CD4-positive, CD25-positive, alpha-beta regulatory T cell (primary cell): Measurements from ENCODE around the gene BTG2. TPM values are rescaled to one million over a fixed set of nuclear protein-coding genes. Genes with fewer than 3 reads are reported as not detected.

Experiments used
- ATAC-seq, 2 donors: fragments of 150-1000 bp; cut with Tn5 transposase; one replicate each; pipeline ENCODE4 v1.10.0; 2021; ENCODE audit warnings: low read depth in 2 of 2, moderate number of reproducible peaks in 2 of 2, moderate library complexity in 1 of 2
- DNase-seq, 3 donors: peaks; one replicate each; pipeline versions ENCODE4 v3.0.0 to v3.0.0-alpha.2; 2012 to 2022; ENCODE audit warnings: mixed read lengths in 1 of 3
- H3K27ac ChIP-seq: one replicate; pipeline ENCODE4 v1.7.0; 2013; ENCODE audit warnings: mild to moderate bottlenecking, low read length; ENCODE audit not compliant: insufficient read depth, poor library complexity, severe bottlenecking
- H3K27me3 ChIP-seq: one replicate; pipeline ENCODE4 v1.7.0; 2013; ENCODE audit warnings: low read length; ENCODE audit not compliant: control insufficient read depth, insufficient read depth
- H3K36me3 ChIP-seq: one replicate; pipeline ENCODE4 v1.7.0; 2013; ENCODE audit warnings: mild to moderate bottlenecking, low read length, moderate library complexity; ENCODE audit not compliant: control insufficient read depth, insufficient read depth
- H3K4me1 ChIP-seq: 2 replicates; pipeline ENCODE4 v1.7.0; 2013; ENCODE audit warnings: mild to moderate bottlenecking, low read length; ENCODE audit not compliant: insufficient read depth, control insufficient read depth, poor library complexity, severe bottlenecking
- H3K4me3 ChIP-seq: one replicate; pipeline ENCODE4 v1.7.0; 2013; ENCODE audit warnings: low read depth, mild to moderate bottlenecking, low read length, moderate library complexity
- H3K9me3 ChIP-seq, 2 experiments: 1 replicate in 1 of 2; 2 replicates in 1 of 2; pipeline ENCODE4 v1.7.0; 2013; ENCODE audit warnings: low read length in 2 of 2, mild to moderate bottlenecking in 1 of 2, moderate library complexity in 1 of 2; ENCODE audit not compliant: control insufficient read depth in 2 of 2
- H3K27ac Mint-ChIP-seq, 3 donors: one replicate each; pipeline ENCODE4 v1.8.0; 2020 to 2022; ENCODE audit warnings: mild to moderate bottlenecking in 3 of 3, mixed read lengths in 3 of 3, moderate library complexity in 2 of 3
- H3K27me3 Mint-ChIP-seq: one replicate; pipeline ENCODE4 v1.8.0; 2022; ENCODE audit warnings: mild to moderate bottlenecking, mixed read lengths
- H3K36me3 Mint-ChIP-seq: one replicate; pipeline ENCODE4 v1.8.0; 2020; ENCODE audit warnings: mixed read lengths
- H3K4me1 Mint-ChIP-seq, 4 donors: one replicate each; pipeline ENCODE4 v1.8.0; 2020 to 2022; ENCODE audit warnings: mixed read lengths in 4 of 4, mild to moderate bottlenecking in 1 of 4
- H3K4me3 Mint-ChIP-seq, 4 donors: one replicate each; pipeline ENCODE4 v1.8.0; 2020 to 2022; ENCODE audit warnings: mild to moderate bottlenecking in 4 of 4, mixed read lengths in 4 of 4, moderate library complexity in 3 of 4
- H3K9me3 Mint-ChIP-seq, 7 donors: one replicate each; pipeline ENCODE4 v1.8.0; 2020 to 2022; ENCODE audit warnings: mixed read lengths in 7 of 7, mild to moderate bottlenecking in 3 of 7, moderate library complexity in 2 of 7
- polyA plus RNA-seq, 4 donors: library from polyadenylated mRNA; unstranded; fragments of 300-500 nt; fragmentation: Illumina TruSeq; gene quantifications; one replicate each; pipeline ENCODE4 v1.2.3, GENCODE V29; 2021
- total RNA-seq: library from RNA; stranded (reverse); gene quantifications from one replicate; pipeline ENCODE4 v1.2.3, GENCODE V29; 2022

BTG2 gene
- total and polyA plus RNA-seq, 5 donors from 2014 or later = 153 to 1,002 (median 168) TPM

GRCh38 chr1:203324105-203325025 is 19.0 kb downstream of the BTG2 start:
- Mint-ChIP-seq H3K9me3 (no peaks in the 10 kb centered on the region), H3K4me3 (peak overlapping the region; percentile 84 to 90 (median 88)), H3K36me3 (no peaks in the 10 kb centered on the region), H3K4me1 (peaks cover 31 to 94% (median 70%) of the 10 kb centered on the region in 4 donors), H3K27me3 (no peaks in the 10 kb centered on the region), H3K27ac (peak overlapping the region; percentile 98 to 99 (median 98))
- ATAC-seq (peak; percentile 6 to 7), DNase-seq (peak; percentile 39 to 83 (median 76))
- Histone ChIP-seq H3K27me3 (no peaks in the 10 kb centered on the region), H3K4me1 (peaks cover 91% of the 10 kb centered on the region), H3K4me3 (peak overlapping the region; percentile 69), H3K36me3 (no peaks in the 10 kb centered on the region), H3K9me3 (no peaks in the 10 kb centered on the region), H3K27ac (peak overlapping the region; percentile 100)

- no peaks in the 10 kb centered on the region for H3K9me3 ChIP-seq
- H3K4me1 ChIP-seq = peaks cover 84% of the 10 kb centered on the region
- no peaks in the 10 kb centered on the region for H3K36me3 Mint-ChIP-seq
- DNase-seq = peak in 2 of 3 donors; percentile 42 to 78
- ATAC-seq = no peak
- peaks cover 28 to 89% (median 65%) of the 10 kb centered on the region in 4 donors for H3K4me1 Mint-ChIP-seq
- H3K4me3 Mint-ChIP-seq = peak overlapping the region; percentile 29 to 90 (median 86)
- peak overlapping the region; percentile 69 for H3K4me3 ChIP-seq
- H3K36me3 ChIP-seq = no peaks in the 10 kb centered on the region
- H3K27me3 Mint-ChIP-seq = no peaks in the 10 kb centered on the region
- H3K9me3 Mint-ChIP-seq = no peaks in the 10 kb centered on the region
- H3K27me3 ChIP-seq = no peaks in the 10 kb centered on the region
- H3K27ac Mint-ChIP-seq = peak overlapping the region; percentile 98 to 99 (median 98)
- peak overlapping the region; percentile 100 for H3K27ac ChIP-seq
Measured at GRCh38 chr1:203325026-203325417, 19.7 kb downstream of the BTG2 start.

DNA sequence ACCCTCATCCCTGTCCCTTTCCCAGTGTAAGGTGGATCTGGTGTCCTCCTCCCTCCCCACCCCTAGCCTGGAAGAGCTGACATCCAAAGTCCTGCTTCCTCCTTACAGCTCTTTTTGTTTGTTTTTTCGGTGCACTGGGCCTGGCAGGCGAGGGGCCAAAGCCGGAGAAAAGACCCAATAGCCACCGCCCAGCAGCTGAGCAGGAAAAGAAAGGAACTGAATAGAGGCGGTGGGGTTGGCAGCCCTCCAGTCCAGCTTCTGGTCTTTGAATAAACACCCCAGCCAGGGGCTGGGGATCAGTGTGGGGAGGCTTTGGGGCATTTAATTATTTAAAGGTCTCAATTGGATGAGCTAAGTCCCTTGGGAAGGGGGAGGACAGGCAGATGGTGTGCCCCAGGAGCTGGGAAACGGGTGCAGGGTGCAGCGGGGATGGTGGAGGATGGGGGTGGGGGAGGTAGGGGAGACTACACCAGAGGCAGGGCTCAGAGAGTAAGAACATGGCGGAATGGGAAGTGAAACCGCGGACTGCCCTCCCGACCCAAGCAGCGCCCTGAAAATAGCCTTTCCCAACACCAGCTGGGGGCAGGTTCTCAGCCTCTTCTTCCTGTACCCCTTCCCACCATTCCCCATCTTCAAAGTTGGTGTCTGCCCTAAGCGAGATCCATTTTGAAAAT is 20.2 kb downstream of the BTG2 start:
- Mint-ChIP-seq H3K27me3 (no peaks in the 10 kb centered on the region), H3K4me3 (peak overlapping the region; percentile 29 to 93 (median 88)), H3K9me3 (no peaks in the 10 kb centered on the region), H3K27ac (peak overlapping the region; percentile 98 to 99 (median 98)), H3K36me3 (no peaks in the 10 kb centered on the region), H3K4me1 (peaks cover 24 to 84% (median 60%) of the 10 kb centered on the region in 4 donors)
- no peaks in the 10 kb centered on the region for H3K36me3 ChIP-seq
- no peaks in the 10 kb centered on the region for H3K27me3 ChIP-seq
- H3K4me3 ChIP-seq = peak overlapping the region; percentile 69
- no peak for ATAC-seq
- H3K27ac ChIP-seq = peak overlapping the region; percentile 100
- DNase-seq = no peak
- H3K9me3 ChIP-seq = no peaks in the 10 kb centered on the region
- H3K4me1 ChIP-seq = peaks cover 79% of the 10 kb centered on the region

DNA sequence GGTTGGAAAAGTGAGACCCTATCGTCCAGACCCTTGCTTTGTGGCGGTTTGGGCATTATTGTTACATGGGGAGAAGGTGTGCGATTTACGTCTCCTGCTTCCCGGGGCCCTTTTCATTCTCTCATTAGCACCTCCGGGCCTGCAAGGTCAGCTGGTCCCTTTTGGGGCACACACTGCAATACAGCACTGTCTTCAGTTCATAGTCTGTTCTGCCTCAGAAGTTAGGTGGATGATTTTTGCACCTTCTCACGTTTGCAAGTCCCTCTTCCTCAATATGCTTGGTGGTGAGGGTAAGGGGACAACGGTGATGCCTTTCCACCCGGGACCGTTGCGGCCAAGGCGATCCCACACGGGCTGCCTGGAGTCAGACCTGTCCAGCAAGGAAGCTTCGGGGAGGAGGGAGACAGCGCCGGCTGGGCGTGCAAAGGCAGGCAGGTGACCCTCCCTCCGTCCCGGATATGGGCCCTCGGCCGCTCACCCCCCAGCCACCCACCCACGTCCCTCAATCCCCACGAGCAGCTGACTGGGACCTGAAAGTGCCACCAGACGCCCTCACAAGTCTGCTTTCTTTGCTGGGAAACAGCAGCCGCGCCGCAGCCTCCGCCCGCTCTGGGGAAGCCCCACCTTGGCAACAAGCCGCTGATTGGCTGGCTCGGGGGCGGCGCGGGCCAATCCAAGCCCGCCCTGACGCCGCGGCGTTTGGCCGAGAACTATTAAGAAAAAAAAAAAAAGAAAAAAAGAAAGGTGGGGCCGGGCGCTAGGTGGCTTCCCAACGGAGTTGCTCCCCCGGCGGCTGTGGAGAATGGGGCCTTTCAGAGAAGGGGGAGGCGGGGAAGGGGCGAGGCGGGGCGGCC is 21.7 kb downstream of the BTG2 start:
- Mint-ChIP-seq H3K27ac (peak overlapping the region; percentile 98 to 99 (median 98)), H3K9me3 (no peaks in the 10 kb centered on the region), H3K36me3 (no peaks in the 10 kb centered on the region), H3K4me3 (peak overlapping the region; percentile 79 to 93 (median 88)), H3K4me1 (peaks cover 16 to 69% (median 47%) of the 10 kb centered on the region in 4 donors), H3K27me3 (no peaks in the 10 kb centered on the region)
- DNase-seq = peak; percentile 93 to 97 (median 94)
- Histone ChIP-seq H3K36me3 (no peaks in the 10 kb centered on the region), H3K4me3 (peak overlapping the region; percentile 77), H3K27ac (peak overlapping the region; percentile 100), H3K27me3 (no peaks in the 10 kb centered on the region), H3K9me3 (no peaks in the 10 kb centered on the region), H3K4me1 (peaks cover 64% of the 10 kb centered on the region)
- ATAC-seq = peak; percentile 85 to 87

- Mint-ChIP-seq H3K36me3 (no peaks in the 10 kb centered on the region), H3K27ac (peak overlapping the region; percentile 98 to 99 (median 98)), H3K4me1 (peaks cover 10 to 61% (median 40%) of the 10 kb centered on the region in 4 donors), H3K4me3 (peak overlapping the region; percentile 79 to 93 (median 88)), H3K27me3 (no peaks in the 10 kb centered on the region), H3K9me3 (no peaks in the 10 kb centered on the region)
- DNase-seq = peak; percentile 67 to 89 (median 86)
- H3K27me3 ChIP-seq = no peaks in the 10 kb centered on the region
- H3K4me3 ChIP-seq = peak overlapping the region; percentile 61
- no peaks in the 10 kb centered on the region for H3K36me3 ChIP-seq
- no peaks in the 10 kb centered on the region for H3K9me3 ChIP-seq
- peak overlapping the region; percentile 100 for H3K27ac ChIP-seq
- H3K4me1 ChIP-seq = peaks cover 56% of the 10 kb centered on the region
- peak; percentile 64 to 66 for ATAC-seq
Measured at GRCh38 chr1:203327684-203328457, 22.6 kb downstream of the BTG2 start.

- Mint-ChIP-seq H3K36me3 (no peaks in the 10 kb centered on the region), H3K27me3 (no peaks in the 10 kb centered on the region), H3K4me3 (no peak overlapping the region), H3K9me3 (no peaks in the 10 kb centered on the region), H3K27ac (peak overlapping the region; percentile 38 to 98 (median 98)), H3K4me1 (peaks cover 7 to 52% (median 33%) of the 10 kb centered on the region in 4 donors)
- peak overlapping the region; percentile 100 for H3K27ac ChIP-seq
- no peaks in the 10 kb centered on the region for H3K36me3 ChIP-seq
- no peak overlapping the region for H3K4me3 ChIP-seq
- H3K9me3 ChIP-seq = no peaks in the 10 kb centered on the region
- H3K4me1 ChIP-seq = peaks cover 47% of the 10 kb centered on the region
- no peak for DNase-seq
- H3K27me3 ChIP-seq = no peaks in the 10 kb centered on the region
- no peak for ATAC-seq
Measured at GRCh38 chr1:203328714-203329122, 23.4 kb downstream of the BTG2 start.
